ENCODE results near the gene NACC2.

NACC2 gene

DNA sequence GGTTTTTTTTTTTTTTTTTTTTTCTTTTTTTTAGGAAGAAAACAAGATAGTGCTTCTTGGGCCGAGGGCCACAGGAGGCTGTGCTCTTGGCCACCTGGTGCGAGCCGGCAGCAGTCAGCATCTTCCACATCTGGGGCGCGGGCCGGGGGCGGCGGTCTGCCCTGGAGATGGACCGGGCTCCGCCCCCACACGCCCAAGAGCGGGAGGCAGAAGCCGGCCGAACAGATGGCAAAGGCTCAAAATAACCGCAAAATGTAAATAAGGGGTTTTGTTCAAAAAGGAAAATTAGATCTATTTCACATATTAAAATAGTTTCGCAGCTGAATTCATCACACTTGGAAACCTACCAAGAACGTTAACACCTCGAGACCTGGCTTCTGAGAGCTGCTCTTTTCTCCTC is 82.4 kb downstream of the NACC2 start:
- DNase-seq (ENCODE audit: low read depth, low spot score), result no peak

GRCh38 chr9:136011703-136012496 is 83.2 kb downstream of the NACC2 start:
- DNase-seq (ENCODE audit: low read depth, low spot score), result peak; percentile 51

- DNase-seq (ENCODE audit: low read depth, low spot score), result no peak
Observed at GRCh38 chr9:136011376-136011702, 83.8 kb downstream of the NACC2 start.

GRCh38 chr9:136010615-136011361 is 84.3 kb downstream of the NACC2 start:
- DNase-seq (ENCODE audit: low read depth, low spot score), result no peak

DNA sequence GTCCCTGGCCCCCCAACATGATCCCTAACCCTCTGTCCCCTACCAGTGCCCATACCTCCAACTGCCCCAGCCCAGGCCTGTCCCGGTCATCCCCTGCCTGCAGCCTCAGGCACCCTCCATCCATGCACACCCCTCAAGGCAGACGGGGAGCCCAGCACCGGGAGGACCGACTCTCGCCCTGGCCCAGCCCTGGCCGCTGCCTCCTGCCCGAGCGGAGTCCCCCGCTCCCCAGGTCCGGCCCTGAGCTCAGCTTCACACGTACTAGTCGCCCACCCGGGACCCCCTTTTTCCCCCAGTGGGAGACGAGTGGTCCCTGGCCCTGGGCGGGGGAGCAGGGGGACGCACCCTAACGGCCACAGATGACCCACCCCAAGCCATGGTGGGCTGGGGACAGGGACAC is 84.9 kb downstream of the NACC2 start:
- no peak for DNase-seq (ENCODE audit: low read depth, low spot score)

- no peak for DNase-seq (ENCODE audit: low read depth, low spot score)
Observed at GRCh38 chr9:136009516-136009915, 85.6 kb downstream of the NACC2 start.

DNA sequence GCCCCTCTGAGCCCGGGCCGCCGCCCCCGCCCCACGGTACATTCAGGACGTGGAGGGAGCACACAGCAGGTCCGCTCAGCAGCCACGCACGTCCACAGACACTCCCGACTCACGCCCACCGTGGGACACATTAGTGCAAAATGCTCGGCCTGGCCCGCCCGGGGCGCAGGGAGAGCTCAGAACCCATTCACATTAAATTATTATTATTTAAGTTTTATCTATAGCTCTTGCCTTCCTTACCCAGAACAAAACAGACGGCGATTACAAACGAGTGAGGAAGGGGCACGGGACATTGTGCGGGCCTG is 86.4 kb downstream of the NACC2 start:
- no peak for DNase-seq (ENCODE audit: low read depth, low spot score)

DNA sequence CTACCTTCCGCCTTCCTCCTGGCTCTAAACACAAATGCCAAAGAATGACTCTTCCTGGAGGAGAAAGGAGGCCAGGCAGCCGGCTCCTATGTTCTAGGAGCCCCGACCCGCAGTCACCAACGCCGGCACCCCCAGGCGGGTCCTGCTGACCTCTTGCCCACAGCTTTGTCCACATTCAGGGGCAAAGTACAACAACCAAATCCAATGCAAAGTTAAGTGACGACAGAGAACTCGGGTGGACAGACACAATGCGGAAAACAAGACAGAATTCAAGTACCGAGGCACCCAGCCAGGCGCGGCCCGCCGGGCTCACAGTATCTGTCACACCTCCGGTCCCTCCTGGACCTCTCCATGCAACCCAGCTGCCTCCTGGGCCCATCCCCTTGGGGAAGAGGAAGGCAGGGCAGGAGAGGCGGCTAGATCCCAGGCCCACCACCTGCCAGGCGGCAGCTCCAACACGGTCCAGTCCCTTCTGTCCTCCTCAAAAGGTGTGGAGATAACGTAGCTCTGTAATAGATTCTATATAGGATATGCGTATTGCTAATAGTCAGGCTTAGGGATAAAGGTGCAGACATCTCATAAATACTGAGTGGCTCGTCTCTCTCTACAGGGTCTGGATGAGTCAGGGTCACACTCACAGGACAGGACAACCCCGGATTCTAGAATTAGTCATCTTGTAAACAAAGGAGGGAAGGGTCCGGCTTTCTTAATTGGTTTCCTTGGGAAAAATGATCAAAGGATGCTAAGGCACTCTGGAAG is 87.0 kb downstream of the NACC2 start:
- no peak for DNase-seq (ENCODE audit: low read depth, low spot score)

DNA sequence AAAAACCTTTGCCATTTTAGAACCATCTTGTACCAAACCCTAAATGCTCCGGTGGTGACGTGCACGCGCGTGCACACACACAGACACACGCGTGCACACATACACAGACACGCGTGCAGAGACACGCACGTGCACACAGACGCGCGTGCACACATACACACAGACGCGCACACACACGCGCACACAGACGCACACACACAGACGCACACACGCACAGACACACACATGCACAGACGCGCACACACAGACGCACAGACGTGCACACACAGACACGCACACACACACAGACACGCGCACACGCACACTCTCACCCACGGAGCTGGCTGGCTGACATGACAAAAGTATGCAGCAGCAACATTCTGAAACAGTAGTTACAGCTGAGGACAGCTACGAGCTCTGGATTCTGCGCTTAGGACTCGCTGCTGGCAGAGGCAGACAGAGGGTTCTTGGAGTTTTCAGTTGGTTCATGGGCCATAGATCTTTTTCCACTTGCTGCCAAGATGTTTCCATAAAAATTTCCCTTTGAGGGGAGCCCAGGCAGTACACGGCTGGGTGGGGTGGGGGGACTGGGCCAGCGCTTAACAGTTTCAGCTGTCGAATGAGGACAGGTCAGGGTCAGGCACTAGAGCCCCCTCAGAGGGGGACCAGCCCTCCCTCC is 87.7 kb downstream of the NACC2 start:
- no peak for DNase-seq (ENCODE audit: low read depth, low spot score)

DNA sequence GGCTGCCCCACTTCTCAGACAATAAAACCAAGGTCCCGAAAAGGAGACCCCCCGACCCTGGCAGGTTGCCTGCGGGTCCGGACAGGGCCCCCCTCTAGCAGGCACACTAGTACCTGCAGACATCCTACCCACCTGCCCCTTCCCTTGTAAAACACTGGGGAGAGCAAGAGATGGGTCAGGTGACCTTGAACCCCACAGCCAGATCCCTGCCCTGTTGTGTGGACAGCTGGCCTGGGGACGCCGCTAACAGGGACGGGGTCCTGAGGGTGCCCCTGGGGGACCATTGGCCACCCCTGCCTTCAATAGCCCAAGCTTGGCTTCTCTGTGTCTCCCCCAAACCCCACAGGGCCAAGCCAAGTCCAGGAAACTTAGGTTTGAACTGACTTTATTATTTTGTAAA is 88.9 kb downstream of the NACC2 start:
- no peak for DNase-seq (ENCODE audit: low read depth, low spot score)

DNA sequence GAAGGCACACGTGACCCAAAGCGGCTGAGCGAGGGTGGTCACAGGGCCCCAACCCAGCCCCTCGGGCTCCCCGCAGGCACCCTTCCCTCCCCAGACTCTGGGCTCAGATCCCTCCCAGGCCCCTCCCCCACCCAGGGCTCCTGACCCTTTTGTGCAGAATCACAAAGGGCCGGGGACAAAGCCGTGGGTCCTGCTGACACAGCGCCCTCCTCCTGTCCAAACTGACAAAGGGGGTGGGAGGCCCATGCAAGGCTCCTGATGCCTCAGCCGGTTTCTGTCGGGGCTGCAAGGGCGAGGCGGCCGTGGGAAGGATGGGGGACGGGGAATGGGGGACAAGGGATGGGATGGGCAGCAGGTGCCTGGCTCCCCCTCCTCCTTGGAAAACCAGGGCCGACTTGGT is 90.4 kb downstream of the NACC2 start:
- DNase-seq (ENCODE audit: low read depth, low spot score), result no peak

DNA sequence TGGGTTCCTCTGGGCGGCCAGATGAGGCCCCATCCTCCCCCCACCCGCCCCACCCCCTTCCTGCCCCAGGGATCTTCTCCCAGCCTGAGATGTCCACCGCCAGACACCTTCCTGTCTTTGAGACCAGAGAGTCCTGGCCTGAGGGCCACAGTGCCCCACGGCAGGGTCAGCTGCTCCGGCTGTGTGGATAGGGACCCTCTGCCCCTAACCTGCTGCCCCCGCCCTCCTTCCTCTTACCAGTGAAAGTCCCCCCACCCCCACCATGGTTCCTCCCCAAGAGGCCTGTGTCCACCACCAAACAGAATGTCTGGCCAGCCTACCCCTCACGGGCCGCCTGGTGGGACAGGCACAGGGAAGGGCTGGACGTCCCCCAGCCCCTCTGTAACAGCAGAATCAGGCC is 90.9 kb downstream of the NACC2 start:
- no peak for DNase-seq (ENCODE audit: low read depth, low spot score)

DNA sequence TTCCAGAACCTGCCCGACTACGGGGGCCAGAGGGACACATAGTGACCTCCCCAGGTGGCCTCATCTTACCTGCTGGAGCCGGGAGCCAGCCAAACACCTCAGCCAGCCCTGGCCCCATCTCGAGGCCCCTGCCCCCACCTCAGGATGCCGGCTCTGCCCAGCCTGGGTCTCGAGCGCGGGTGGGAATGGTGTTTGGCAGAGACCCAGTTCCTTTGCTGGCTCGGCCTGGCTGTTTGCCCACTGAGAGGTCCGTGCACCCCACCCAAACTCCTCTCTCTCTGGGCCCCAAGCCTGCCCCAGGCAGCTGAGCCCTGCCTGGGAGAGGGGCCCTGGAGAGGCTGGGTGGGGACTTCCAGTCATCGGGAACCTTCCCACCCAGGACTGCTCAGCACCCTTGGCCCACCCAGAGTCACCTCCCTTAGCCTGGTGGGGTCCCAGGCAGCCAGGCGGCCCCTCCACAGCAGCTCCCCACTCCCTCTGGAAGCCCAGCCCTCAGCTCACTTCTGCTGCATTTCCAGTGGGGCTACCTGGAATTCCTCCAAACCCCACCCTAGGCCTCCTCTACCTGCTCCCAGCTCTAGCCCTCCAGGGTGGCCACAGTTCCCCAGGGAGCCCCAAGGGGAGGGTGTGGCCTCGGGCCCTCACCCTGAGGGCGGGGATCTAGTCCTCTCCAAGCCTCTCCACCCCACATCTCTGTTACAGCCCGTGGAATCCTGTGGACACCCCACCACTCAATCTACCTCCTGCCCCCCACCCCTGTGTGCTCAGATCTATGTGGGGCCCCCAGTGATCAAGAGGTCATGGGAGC is 91.5 kb downstream of the NACC2 start:
- DNase-seq (ENCODE audit: low read depth, low spot score), result no peak

- no peak for DNase-seq (ENCODE audit: low read depth, low spot score)
Observed at GRCh38 chr9:136002881-136003280, 92.2 kb downstream of the NACC2 start.

GRCh38 chr9:136002215-136002614 is 92.9 kb downstream of the NACC2 start:
- no peak for DNase-seq (ENCODE audit: low read depth, low spot score)

- no peak for DNase-seq (ENCODE audit: low read depth, low spot score)
Observed at GRCh38 chr9:136001231-136001630, 93.9 kb downstream of the NACC2 start.

DNA sequence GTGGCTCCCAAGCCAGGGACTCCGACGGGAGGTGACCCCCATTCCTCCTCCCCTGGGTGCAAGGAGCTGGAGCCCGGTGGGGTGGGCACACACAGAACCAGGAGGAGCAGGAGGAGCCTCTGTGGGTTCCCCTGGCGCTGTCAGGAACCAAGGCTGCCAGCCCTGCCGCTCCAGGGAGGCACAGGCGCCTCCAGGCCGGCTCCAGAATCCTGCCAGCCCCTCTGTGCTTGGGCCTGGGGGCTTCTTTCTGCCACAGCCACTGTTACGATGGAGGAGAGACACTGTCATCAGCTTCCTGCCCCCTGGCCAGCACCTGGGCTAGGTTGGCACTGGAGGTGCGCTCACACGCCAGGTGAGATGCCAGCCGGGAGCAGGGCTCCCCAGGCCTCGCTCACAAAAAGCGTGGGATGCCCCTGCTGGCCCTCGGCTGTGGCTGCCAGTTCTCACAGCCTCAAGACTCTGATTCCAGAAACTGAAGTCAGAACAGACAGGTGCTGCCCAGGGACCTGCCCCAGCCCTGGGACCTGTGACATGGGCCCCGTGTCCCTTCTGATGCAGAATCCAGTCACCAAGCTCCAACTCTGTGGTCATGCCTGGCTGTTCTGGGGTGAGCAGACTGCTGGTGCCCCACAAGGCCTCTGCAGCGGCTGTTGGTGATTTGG is 96.5 kb downstream of the NACC2 start:
- no peak for DNase-seq (ENCODE audit: low read depth, low spot score)

DNA sequence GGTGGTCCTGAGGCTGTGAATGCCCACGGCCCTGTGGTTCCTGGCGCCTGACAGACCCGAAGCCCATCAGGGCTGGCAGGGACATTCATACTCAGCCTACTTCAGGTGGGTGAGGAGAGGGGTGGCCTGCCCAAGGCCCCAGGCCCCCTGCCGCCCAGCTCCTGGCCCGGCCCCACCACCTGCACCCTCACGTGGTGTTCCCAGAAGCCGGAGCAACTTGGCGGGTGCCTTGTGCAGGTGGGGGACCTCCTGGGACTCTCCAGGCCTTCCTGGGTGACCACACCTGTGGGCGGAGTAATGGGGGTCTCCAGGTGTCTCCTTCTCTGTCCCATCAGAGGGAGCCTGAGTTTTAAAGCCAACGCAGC is 97.1 kb downstream of the NACC2 start:
- no peak for DNase-seq (ENCODE audit: low read depth, low spot score)

GRCh38 chr9:135997090-135998015 is 97.7 kb downstream of the NACC2 start:
- DNase-seq (ENCODE audit: low read depth, low spot score), result no peak

DNA sequence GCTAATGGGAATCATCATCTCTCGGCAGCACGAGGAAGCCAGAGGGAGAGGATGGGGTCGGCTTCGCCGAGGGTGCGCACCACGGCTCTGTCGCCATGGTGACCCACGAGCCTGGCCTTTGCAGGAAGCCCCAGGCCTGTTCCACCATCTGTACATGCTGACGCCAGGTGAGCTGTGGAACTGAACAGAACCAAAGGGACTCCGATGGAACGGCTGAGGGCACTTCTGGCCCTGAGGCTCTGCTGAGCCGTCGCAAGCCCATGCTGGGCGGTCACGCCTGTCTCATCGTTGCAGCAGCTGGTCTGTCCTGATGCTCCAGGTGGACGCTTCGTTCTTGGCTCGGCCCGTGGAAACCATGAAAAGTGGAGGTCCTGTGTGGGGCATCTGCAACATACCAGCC is 99.3 kb downstream of the NACC2 start:
- no peak for DNase-seq (ENCODE audit: low read depth, low spot score)

Data from smooth muscle cell of the brain vasculature (primary cell).